Muscle layer of colon (tissue), 2 donors: ENCODE measurements around the gene SLC38A4.

ENCODE experiments used
- H3K27ac ChIP-seq: one replicate; pipeline ENCODE4 v1.7.0; 2013; ENCODE audit warnings: low read depth, mild to moderate bottlenecking, low read length, moderate library complexity
- H3K27me3 ChIP-seq, 2 donors: one replicate each; pipeline ENCODE4 v1.7.0; 2013; ENCODE audit warnings: low read length in 2 of 2, mild to moderate bottlenecking in 2 of 2; ENCODE audit not compliant: insufficient read depth in 2 of 2, control insufficient read depth in 1 of 2
- H3K36me3 ChIP-seq: one replicate; pipeline ENCODE4 v1.7.0; 2013; ENCODE audit warnings: mild to moderate bottlenecking, low read length; ENCODE audit not compliant: insufficient read depth
- H3K4me1 ChIP-seq: one replicate; pipeline ENCODE4 v1.7.0; 2013; ENCODE audit warnings: mild to moderate bottlenecking, low read length; ENCODE audit not compliant: insufficient read depth
- H3K4me3 ChIP-seq, 2 donors: one replicate each; pipeline ENCODE4 v1.7.0; 2013; ENCODE audit warnings: low read length in 2 of 2, low read depth in 1 of 2, mild to moderate bottlenecking in 1 of 2, moderate library complexity in 1 of 2
- H3K9ac ChIP-seq: one replicate; pipeline ENCODE4 v1.7.0; 2013; ENCODE audit warnings: low read length
- H3K9me3 ChIP-seq: one replicate; pipeline ENCODE4 v1.7.0; 2013; ENCODE audit warnings: mild to moderate bottlenecking, low read length
- donor health status: abdominal sarcoma.
- donor health status: Adenocarcinoma of cecum.

SLC38A4 gene

GRCh38 chr12:46811185-46811584 lies 14.6 kb downstream of the SLC38A4 start:
- no peaks in the 10 kb centered on the region for H3K27me3 ChIP-seq
- H3K27ac ChIP-seq = no peak overlapping the region
- H3K36me3 ChIP-seq = no peaks in the 10 kb centered on the region
- no peak overlapping the region for H3K9ac ChIP-seq
- H3K9me3 ChIP-seq = no peaks in the 10 kb centered on the region
- H3K4me3 ChIP-seq = no peak overlapping the region
- H3K4me1 ChIP-seq = no peaks in the 10 kb centered on the region

GRCh38 chr12:46808955-46809697 lies 16.7 kb downstream of the SLC38A4 start:
- Histone ChIP-seq H3K27me3 (no peaks in the 10 kb centered on the region), H3K4me3 (no peak overlapping the region), H3K4me1 (no peaks in the 10 kb centered on the region), H3K36me3 (no peaks in the 10 kb centered on the region), H3K9ac (no peak overlapping the region), H3K9me3 (no peaks in the 10 kb centered on the region), H3K27ac (no peak overlapping the region)

DNA sequence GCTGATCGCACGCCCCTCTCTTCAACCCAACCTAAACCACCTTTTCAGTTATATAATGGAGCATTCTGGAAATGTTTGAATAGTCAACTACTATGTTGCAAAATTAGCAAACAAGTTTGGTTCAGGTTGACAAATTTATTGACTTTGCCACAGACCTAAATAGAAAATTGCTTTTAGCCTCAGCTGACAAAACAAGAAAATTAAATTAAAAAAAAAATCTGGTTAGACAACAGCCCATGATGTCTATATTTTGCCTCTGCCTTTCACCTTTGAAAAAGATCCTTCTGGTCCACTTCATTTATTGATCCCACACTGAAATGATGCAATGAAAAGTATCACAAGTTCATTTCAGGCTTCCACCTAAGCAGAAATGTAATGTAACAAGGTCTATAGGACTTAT lies 17.5 kb downstream of the SLC38A4 start:
- H3K36me3 ChIP-seq = no peaks in the 10 kb centered on the region
- H3K4me3 ChIP-seq = no peak overlapping the region
- H3K27ac ChIP-seq = no peak overlapping the region
- no peaks in the 10 kb centered on the region for H3K4me1 ChIP-seq
- H3K9ac ChIP-seq = no peak overlapping the region
- no peaks in the 10 kb centered on the region for H3K9me3 ChIP-seq
- H3K27me3 ChIP-seq = no peaks in the 10 kb centered on the region

GRCh38 chr12:46804054-46804453 lies 21.7 kb downstream of the SLC38A4 start:
- H3K9me3 ChIP-seq = no peaks in the 10 kb centered on the region
- H3K36me3 ChIP-seq = no peaks in the 10 kb centered on the region
- H3K9ac ChIP-seq = no peak overlapping the region
- no peak overlapping the region for H3K27ac ChIP-seq
- H3K27me3 ChIP-seq = no peaks in the 10 kb centered on the region
- H3K4me3 ChIP-seq = no peak overlapping the region
- no peaks in the 10 kb centered on the region for H3K4me1 ChIP-seq

GRCh38 chr12:46803517-46803916 lies 22.3 kb downstream of the SLC38A4 start:
- Histone ChIP-seq H3K9ac (no peak overlapping the region), H3K27me3 (no peaks in the 10 kb centered on the region), H3K9me3 (no peaks in the 10 kb centered on the region), H3K36me3 (no peaks in the 10 kb centered on the region), H3K27ac (no peak overlapping the region), H3K4me1 (no peaks in the 10 kb centered on the region), H3K4me3 (no peak overlapping the region)

GRCh38 chr12:46801293-46801692 lies 24.5 kb downstream of the SLC38A4 start:
- Histone ChIP-seq H3K4me3 (no peak overlapping the region), H3K27ac (no peak overlapping the region), H3K36me3 (no peaks in the 10 kb centered on the region), H3K9ac (no peak overlapping the region), H3K9me3 (no peaks in the 10 kb centered on the region), H3K4me1 (no peaks in the 10 kb centered on the region), H3K27me3 (no peaks in the 10 kb centered on the region)

DNA sequence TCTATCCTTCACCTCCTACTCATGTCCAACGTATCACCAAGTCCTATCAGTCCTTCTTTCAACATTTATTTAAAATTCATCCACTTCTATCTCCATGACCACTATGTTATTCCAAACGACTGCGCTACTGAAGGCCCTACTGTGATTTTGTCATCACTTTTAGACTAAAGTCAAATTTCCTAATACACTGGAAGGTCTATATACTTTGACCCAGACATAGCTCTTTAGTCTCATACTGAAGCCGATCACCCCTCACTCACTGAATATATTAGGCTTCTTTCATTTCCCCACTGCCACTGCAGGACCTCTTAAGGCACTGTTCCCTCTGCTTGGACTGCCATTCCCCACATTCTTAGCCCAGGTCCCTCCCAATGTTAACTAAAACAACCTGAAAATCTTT lies 25.6 kb downstream of the SLC38A4 start:
- H3K36me3 ChIP-seq = no peaks in the 10 kb centered on the region
- no peak overlapping the region for H3K4me3 ChIP-seq
- no peak overlapping the region for H3K9ac ChIP-seq
- H3K4me1 ChIP-seq = no peaks in the 10 kb centered on the region
- no peak overlapping the region for H3K27ac ChIP-seq
- no peaks in the 10 kb centered on the region for H3K27me3 ChIP-seq
- no peaks in the 10 kb centered on the region for H3K9me3 ChIP-seq

- no peak overlapping the region for H3K9ac ChIP-seq
- H3K4me1 ChIP-seq = no peaks in the 10 kb centered on the region
- no peak overlapping the region for H3K27ac ChIP-seq
- no peak overlapping the region for H3K4me3 ChIP-seq
- no peaks in the 10 kb centered on the region for H3K9me3 ChIP-seq
- no peaks in the 10 kb centered on the region for H3K36me3 ChIP-seq
- no peaks in the 10 kb centered on the region for H3K27me3 ChIP-seq
Observed at GRCh38 chr12:46798648-46799047, 27.1 kb downstream of the SLC38A4 start.

DNA sequence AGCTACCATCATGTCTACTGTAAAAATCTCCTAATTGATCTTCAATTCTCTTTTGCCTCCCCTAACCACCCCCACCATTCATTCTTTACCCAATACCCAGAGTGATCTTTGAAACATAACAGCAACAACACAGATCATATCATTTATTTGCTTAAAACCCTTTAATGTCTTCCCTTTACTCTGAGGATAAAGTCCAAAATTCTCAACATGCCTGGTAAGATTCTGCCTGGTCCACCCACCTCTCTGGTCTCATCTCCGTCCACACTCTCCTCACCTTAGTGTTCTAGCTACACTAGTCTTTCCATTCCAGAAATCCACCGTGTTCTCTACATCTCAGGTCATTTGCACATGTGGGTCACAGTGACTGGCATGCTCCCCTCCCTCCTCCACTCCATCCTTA lies 27.7 kb downstream of the SLC38A4 start:
- no peaks in the 10 kb centered on the region for H3K36me3 ChIP-seq
- no peaks in the 10 kb centered on the region for H3K4me1 ChIP-seq
- H3K27ac ChIP-seq = no peak overlapping the region
- H3K9me3 ChIP-seq = no peaks in the 10 kb centered on the region
- H3K9ac ChIP-seq = no peak overlapping the region
- no peak overlapping the region for H3K4me3 ChIP-seq
- no peaks in the 10 kb centered on the region for H3K27me3 ChIP-seq

DNA sequence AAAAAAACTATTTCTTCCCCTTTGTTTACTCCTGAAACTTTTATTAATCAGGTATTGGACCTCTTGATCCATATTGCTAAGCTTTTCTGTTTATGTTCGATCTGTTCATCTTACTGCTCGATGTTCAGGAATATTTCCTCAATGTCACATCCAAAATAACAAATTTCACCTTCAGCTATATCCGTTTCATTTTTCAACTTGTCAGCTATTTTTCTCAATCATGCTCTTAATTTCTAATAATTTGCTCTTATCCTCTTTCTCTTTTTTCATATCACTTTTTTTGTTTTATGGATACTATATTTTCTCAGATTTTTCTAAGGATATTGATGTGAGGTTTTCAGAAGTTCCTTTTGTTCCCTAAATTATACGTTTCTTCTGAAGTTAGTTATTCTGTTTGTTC lies 29.8 kb downstream of the SLC38A4 start:
- H3K9me3 ChIP-seq = no peaks in the 10 kb centered on the region
- H3K4me1 ChIP-seq = no peaks in the 10 kb centered on the region
- no peak overlapping the region for H3K4me3 ChIP-seq
- no peaks in the 10 kb centered on the region for H3K36me3 ChIP-seq
- H3K27me3 ChIP-seq = no peaks in the 10 kb centered on the region
- no peak overlapping the region for H3K27ac ChIP-seq
- no peak overlapping the region for H3K9ac ChIP-seq

DNA sequence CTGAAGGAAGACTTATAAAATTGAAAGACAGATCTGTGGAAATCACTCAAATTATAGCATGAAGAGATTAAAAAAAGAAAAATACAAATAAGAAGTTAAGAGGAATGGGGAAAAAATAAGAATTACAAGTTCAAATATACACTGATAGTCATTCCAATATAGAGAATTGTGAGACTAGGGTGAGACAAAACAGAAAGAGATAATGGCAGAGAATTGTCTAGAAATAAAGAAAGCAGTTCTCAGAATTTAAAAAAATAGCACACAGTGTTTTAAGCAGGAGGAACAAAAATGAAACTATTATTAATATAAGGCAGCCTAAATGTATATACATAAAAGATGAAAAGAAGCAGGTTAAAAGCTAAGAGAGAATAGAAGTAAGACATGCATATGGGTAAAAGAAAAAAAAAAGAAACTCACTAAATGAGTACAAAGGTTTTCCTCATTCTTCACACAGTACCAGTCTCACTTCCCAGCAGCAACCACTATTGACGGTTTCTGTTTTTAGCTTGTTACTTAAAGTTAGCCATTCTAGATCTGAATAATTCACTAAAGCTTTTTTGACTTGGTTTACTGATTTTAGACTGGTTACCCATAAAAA lies 31.1 kb downstream of the SLC38A4 start:
- H3K27ac ChIP-seq = no peak overlapping the region
- no peaks in the 10 kb centered on the region for H3K27me3 ChIP-seq
- H3K36me3 ChIP-seq = no peaks in the 10 kb centered on the region

DNA sequence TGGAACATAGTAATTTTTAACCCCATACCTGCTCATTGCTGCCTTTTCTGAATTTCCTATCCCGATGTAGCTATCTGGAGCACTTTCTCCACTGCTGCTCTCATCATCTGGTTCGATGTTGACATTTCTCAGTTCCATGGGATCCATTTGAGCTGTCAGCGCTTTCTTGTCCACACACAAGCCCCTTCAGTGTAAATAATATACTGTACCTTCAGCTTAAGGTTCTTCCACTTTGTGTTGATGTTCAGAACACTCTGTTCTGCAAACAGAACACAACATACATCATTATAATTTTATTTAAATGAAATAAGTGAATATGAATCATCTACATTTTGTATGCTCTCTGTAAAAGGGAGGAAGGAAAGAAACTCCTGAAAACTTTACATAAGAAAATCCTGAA lies 32.9 kb downstream of the SLC38A4 start:
- no peaks in the 10 kb centered on the region for H3K9me3 ChIP-seq
- H3K4me1 ChIP-seq = no peaks in the 10 kb centered on the region
- no peak overlapping the region for H3K9ac ChIP-seq
- H3K36me3 ChIP-seq = no peaks in the 10 kb centered on the region
- no peak overlapping the region for H3K4me3 ChIP-seq
- H3K27me3 ChIP-seq = no peaks in the 10 kb centered on the region
- no peak overlapping the region for H3K27ac ChIP-seq

More for the DNA sequence above, 31.1 kb downstream of the SLC38A4 start:
- Histone ChIP-seq H3K4me3 (no peak overlapping the region), H3K4me1 (no peaks in the 10 kb centered on the region), H3K9ac (no peak overlapping the region), H3K9me3 (no peaks in the 10 kb centered on the region)
